ENCODE data around the gene HNRNPC. TPM values are rescaled to one million over a fixed set of nuclear protein-coding genes. Genes with fewer than 3 reads are reported as not detected.
"Not testable (repeated sequence)": the region's sequence is repeated elsewhere in the genome, so short reads cannot be mapped to it uniquely, and the experiment has no call there.

Gene HNRNPC
- total RNA-seq, 4 donors from 2014 or later = 192 to 343 (median 212) TPM

- H3K4me1 ChIP-seq = no peaks in the 10 kb centered on the region
- TF ChIP-seq CTCF (IDR thresholded peaks at IDR 0.05) (no peak), EP300 (IDR thresholded peaks at IDR 0.05; ENCODE audit: low read depth) (no peak)
- in situ Hi-C loops (cut with MboI; ENCODE audit: low pct_ligation_motif_present in 1 of 4, low pct_unique_long_range_greater_than_20kb in 1 of 4, low sequenced_read_pairs in 3 of 4) (no loop called here), intact Hi-C loops (cut with DNase I; ENCODE audit: low total_unique reads) (no loop called here)
- no peak overlapping the region for H3K4me3 ChIP-seq
- H3K27ac ChIP-seq = no peak overlapping the region
- H3K36me3 ChIP-seq = no peaks in the 10 kb centered on the region
- H3K9me3 ChIP-seq = peaks cover 0 to 4% of the 10 kb centered on the region in 2 donors
- WGBS, 2 donors (ENCODE audit: low coverage in 1 of 2) = 52 to 73% methylated on average over 2 of the region's 2 CpGs
- H3K27me3 ChIP-seq = no peaks in the 10 kb centered on the region
- DNase-seq = no peak
These were observed 87.1 kb downstream of the HNRNPC start for GRCh38 chr14:21182166-21182565.

GRCh38 chr14:21171128-21171527 is 98.1 kb downstream of the HNRNPC start:
- intact Hi-C loops (cut with DNase I; ENCODE audit: low total_unique reads) = no loop called here
- no peaks in the 10 kb centered on the region for H3K36me3 ChIP-seq
- no peaks in the 10 kb centered on the region for H3K4me1 ChIP-seq
- in situ Hi-C loops (cut with MboI; ENCODE audit: low pct_ligation_motif_present in 1 of 4, low pct_unique_long_range_greater_than_20kb in 1 of 4, low sequenced_read_pairs in 3 of 4) = no loop called here
- TF ChIP-seq POLR2A (IDR thresholded peaks at IDR 0.05) (no peak), EP300 (IDR thresholded peaks at IDR 0.05; ENCODE audit: low read depth) (no peak), POLR2AphosphoS5 (IDR thresholded peaks at IDR 0.05) (no peak), CTCF (IDR thresholded peaks at IDR 0.05) (no peak)
- H3K27me3 ChIP-seq = no peaks in the 10 kb centered on the region
- no peaks in the 10 kb centered on the region for H3K9me3 ChIP-seq
- DNase-seq = no peak
- WGBS, 2 donors (ENCODE audit: low coverage in 1 of 2) = 65 to 67% methylated on average over 2 of the region's 2 CpGs
- no peak overlapping the region for H3K4me3 ChIP-seq
- H3K27ac ChIP-seq = no peak overlapping the region

- in situ Hi-C loops (cut with MboI; ENCODE audit: low pct_ligation_motif_present in 1 of 4, low pct_unique_long_range_greater_than_20kb in 1 of 4, low sequenced_read_pairs in 3 of 4) (no loop called here), intact Hi-C loops (cut with DNase I; ENCODE audit: low total_unique reads) (no loop called here)
- no peaks in the 10 kb centered on the region for H3K9me3 ChIP-seq
- no peaks in the 10 kb centered on the region for H3K27me3 ChIP-seq
- 77% methylated on average over 4 of the region's 4 CpGs; no CpG with 5 or more reads in 1 of the 2 donors for WGBS, 2 donors (ENCODE audit: low coverage in 1 of 2)
- H3K4me1 ChIP-seq = no peaks in the 10 kb centered on the region
- DNase-seq = no peak
- H3K4me3 ChIP-seq = no peak overlapping the region
- H3K27ac ChIP-seq = no peak overlapping the region
- no peak for TF ChIP-seq POLR2A (IDR thresholded peaks at IDR 0.05)
- TF ChIP-seq CTCF (IDR thresholded peaks at IDR 0.05) = no peak
- no peak for TF ChIP-seq POLR2AphosphoS5 (IDR thresholded peaks at IDR 0.05)
- TF ChIP-seq EP300 (IDR thresholded peaks at IDR 0.05; ENCODE audit: low read depth) = no peak
- no peaks in the 10 kb centered on the region for H3K36me3 ChIP-seq
These were observed 99.7 kb downstream of the HNRNPC start for GRCh38 chr14:21169573-21169972.

GRCh38 chr14:21168055-21168454 is 101.2 kb downstream of the HNRNPC start:
- intact Hi-C loops (cut with DNase I; ENCODE audit: low total_unique reads) = no loop called here
- no peak overlapping the region for H3K27ac ChIP-seq
- H3K4me3 ChIP-seq = no peak overlapping the region
- 81 to 86% methylated on average over 3 to 8 of the region's 8 CpGs for WGBS, 2 donors (ENCODE audit: low coverage in 1 of 2)
- no peak for DNase-seq
- no peaks in the 10 kb centered on the region for H3K27me3 ChIP-seq
- H3K4me1 ChIP-seq = no peaks in the 10 kb centered on the region
- no peaks in the 10 kb centered on the region for H3K36me3 ChIP-seq
- no peaks in the 10 kb centered on the region for H3K9me3 ChIP-seq
- in situ Hi-C loops (cut with MboI; ENCODE audit: low pct_ligation_motif_present in 1 of 4, low pct_unique_long_range_greater_than_20kb in 1 of 4, low sequenced_read_pairs in 3 of 4) = no loop called here
- no peak for TF ChIP-seq POLR2AphosphoS5 (IDR thresholded peaks at IDR 0.05)
- TF ChIP-seq POLR2A (IDR thresholded peaks at IDR 0.05) = no peak
- no peak for TF ChIP-seq CTCF (IDR thresholded peaks at IDR 0.05)
- no peak for TF ChIP-seq EP300 (IDR thresholded peaks at IDR 0.05; ENCODE audit: low read depth)

- in situ Hi-C loops (cut with MboI; ENCODE audit: low pct_ligation_motif_present in 1 of 4, low pct_unique_long_range_greater_than_20kb in 1 of 4, low sequenced_read_pairs in 3 of 4); H3K36me3 ChIP-seq; H3K4me3 ChIP-seq; H3K27ac ChIP-seq; H3K9me3 ChIP-seq; H3K4me1 ChIP-seq; intact Hi-C loops (cut with DNase I; ENCODE audit: low total_unique reads); DNase-seq; H3K27me3 ChIP-seq: not testable (repeated sequence)
- 70% methylated on average over 1 of the region's 1 CpG; no CpG with 5 or more reads in 1 of the 2 donors for WGBS, 2 donors (ENCODE audit: low coverage in 1 of 2)
These were observed 103.6 kb downstream of the HNRNPC start for GRCh38 chr14:21165670-21166069.

GRCh38 chr14:21165002-21165605 is 104.1 kb downstream of the HNRNPC start:
- WGBS, 2 donors (ENCODE audit: low coverage in 1 of 2) = 62% methylated on average over 7 of the region's 7 CpGs; no CpG with 5 or more reads in 1 of the 2 donors

More at GRCh38 chr14:21165002-21165605, 104.1 kb downstream of the HNRNPC start:
- H3K27me3 ChIP-seq; H3K4me1 ChIP-seq; H3K36me3 ChIP-seq; H3K9me3 ChIP-seq; intact Hi-C loops (cut with DNase I; ENCODE audit: low total_unique reads); DNase-seq; H3K27ac ChIP-seq; in situ Hi-C loops (cut with MboI; ENCODE audit: low pct_ligation_motif_present in 1 of 4, low pct_unique_long_range_greater_than_20kb in 1 of 4, low sequenced_read_pairs in 3 of 4); H3K4me3 ChIP-seq: not testable (repeated sequence)

All from transverse colon (tissue), 4 donors.